Endothelial cell of umbilical vein (primary cell): ENCODE data around the gene TMEM120B.

ENCODE experiments used
- CTCF ChIP-seq, 2 donors: IDR thresholded peaks; 1 replicate in 1 of 2; 2 replicates in 1 of 2; pipeline ENCODE4 v1.5.1; 2011; ENCODE audit warnings: low read length in 2 of 2, mild to moderate bottlenecking in 2 of 2, moderate library complexity in 2 of 2, control low read depth in 1 of 2, inconsistent platforms in 1 of 2, low read depth in 1 of 2; ENCODE audit not compliant: insufficient read depth in 1 of 2; ENCODE audit errors: extremely low read depth in 1 of 2
- EZH2 ChIP-seq: IDR thresholded peaks from 2 replicates; pipeline ENCODE4 v1.6.1; 2012; ENCODE audit warnings: borderline replicate concordance, low read depth, mild to moderate bottlenecking, moderate library complexity, low read length, inconsistent platforms; ENCODE audit not compliant: severe bottlenecking
- JUN ChIP-seq: IDR thresholded peaks from 2 replicates; pipeline ENCODE4 v1.6.1; 2011; ENCODE audit warnings: borderline replicate concordance, low read depth; ENCODE audit not compliant: insufficient read length, insufficient read depth
- MAX ChIP-seq: IDR thresholded peaks from 2 replicates; pipeline ENCODE4 v1.6.1; 2011; ENCODE audit not compliant: insufficient read depth, insufficient read length
- MYC ChIP-seq: IDR thresholded peaks from one replicate; pipeline ENCODE4 v1.6.1; 2011; ENCODE audit warnings: mild to moderate bottlenecking, low read depth, low read length
- POLR2A ChIP-seq: IDR thresholded peaks from 2 replicates; pipeline ENCODE4 v1.6.1; 2012; ENCODE audit warnings: low read depth, mild to moderate bottlenecking, control low read depth, low read length
- POLR2AphosphoS5 ChIP-seq: IDR thresholded peaks from 2 replicates; pipeline ENCODE4 v1.6.1; 2012; ENCODE audit warnings: low read depth, mild to moderate bottlenecking, control low read depth, low read length, moderate library complexity; ENCODE audit not compliant: insufficient read depth

- TF ChIP-seq EZH2 (no peak), POLR2A (no peak), CTCF (IDR thresholded peaks at IDR 0.05; ENCODE audit: extremely low read depth in 1 of 2, insufficient read depth in 1 of 2, low read depth in 1 of 2, low read length in 2 of 2) (no peak), MAX (no peak), POLR2AphosphoS5 (no peak), MYC (no peak), JUN (no peak)
These were observed 8.2 kb downstream of the TMEM120B start for GRCh38 chr12:121720762-121721161.
